Mesodermal cell (in vitro differentiated cells): Measurements from ENCODE around the gene DLGAP4.

Experiments used
- H3K27ac ChIP-seq: 2 replicates; pipeline ENCODE4 v1.7.0; 2013; ENCODE audit warnings: mild to moderate bottlenecking, low read depth, low read length, moderate library complexity; ENCODE audit not compliant: severe bottlenecking
- H3K36me3 ChIP-seq: 2 replicates; pipeline ENCODE4 v1.7.1; 2013; ENCODE audit warnings: mild to moderate bottlenecking, low read length, moderate library complexity; ENCODE audit not compliant: control insufficient read depth, insufficient read depth
- H3K4me1 ChIP-seq: one replicate; pipeline ENCODE4 v1.7.1; 2013; ENCODE audit warnings: mild to moderate bottlenecking, low read length; ENCODE audit not compliant: insufficient read depth, control insufficient read depth, poor library complexity, severe bottlenecking
- H3K4me3 ChIP-seq: 2 replicates; pipeline ENCODE4 v1.7.0; 2013; ENCODE audit warnings: low read length, control low read depth, mild to moderate bottlenecking; ENCODE audit not compliant: insufficient read depth, poor library complexity, severe bottlenecking; ENCODE audit errors: extremely low read depth
- H3K9me3 ChIP-seq: 2 replicates; pipeline ENCODE4 v1.7.1; 2013; ENCODE audit warnings: mild to moderate bottlenecking, low read length, moderate library complexity; ENCODE audit not compliant: control insufficient read depth
- WGBS, 2 experiments: methylation state at CpG; one replicate each; pipeline ENCODE4 v1.1.5; 2013; ENCODE audit warnings: missing lambda C conversion rate in 2 of 2; ENCODE audit not compliant: insufficient coverage in 2 of 2; 5-methylcytosine and 5-hydroxymethylcytosine counted together

Gene DLGAP4

GRCh38 chr20:36546111-36546736 lies 240.1 kb downstream of the DLGAP4 start:
- peak overlapping the region; percentile 41 for H3K27ac ChIP-seq
- no peaks in the 10 kb centered on the region for H3K9me3 ChIP-seq
- H3K4me3 ChIP-seq = no peak overlapping the region
- WGBS, 2 experiments = 95 to 97% methylated on average over 10 to 14 of the region's 14 CpGs
- peaks cover 48% of the 10 kb centered on the region for H3K36me3 ChIP-seq
- peaks cover 28% of the 10 kb centered on the region for H3K4me1 ChIP-seq

- 80 to 98% methylated on average over 5 to 9 of the region's 12 CpGs for WGBS, 2 experiments
- peaks cover 45% of the 10 kb centered on the region for H3K36me3 ChIP-seq
- no peak overlapping the region for H3K4me3 ChIP-seq
- no peaks in the 10 kb centered on the region for H3K9me3 ChIP-seq
- H3K4me1 ChIP-seq = peaks cover 24% of the 10 kb centered on the region
- H3K27ac ChIP-seq = no peak overlapping the region
Measured at GRCh38 chr20:36547186-36548005, 241.3 kb downstream of the DLGAP4 start.

- H3K4me1 ChIP-seq = peaks cover 18% of the 10 kb centered on the region
- WGBS, 2 experiments = 78 to 89% methylated on average over 10 to 12 of the region's 12 CpGs
- no peaks in the 10 kb centered on the region for H3K9me3 ChIP-seq
- no peak overlapping the region for H3K4me3 ChIP-seq
- peaks cover 40% of the 10 kb centered on the region for H3K36me3 ChIP-seq
- no peak overlapping the region for H3K27ac ChIP-seq
Measured at GRCh38 chr20:36548006-36548315, 241.8 kb downstream of the DLGAP4 start.

- peak overlapping the region; percentile 5 for H3K27ac ChIP-seq
- no peak overlapping the region for H3K4me3 ChIP-seq
- WGBS, 2 experiments = 95% methylated on average over 11 to 19 of the region's 23 CpGs
- peaks cover 8% of the 10 kb centered on the region for H3K4me1 ChIP-seq
- H3K36me3 ChIP-seq = peaks cover 32% of the 10 kb centered on the region
- no peaks in the 10 kb centered on the region for H3K9me3 ChIP-seq
Measured at GRCh38 chr20:36548704-36549627, 242.8 kb downstream of the DLGAP4 start.

GRCh38 chr20:36549628-36549941 lies 243.4 kb downstream of the DLGAP4 start:
- peaks cover 4% of the 10 kb centered on the region for H3K4me1 ChIP-seq
- H3K27ac ChIP-seq = peak overlapping the region; percentile 5
- no peaks in the 10 kb centered on the region for H3K9me3 ChIP-seq
- no peak overlapping the region for H3K4me3 ChIP-seq
- WGBS, 2 experiments = 88% methylated on average over 6 of the region's 9 CpGs; no CpG with 5 or more reads in 1 of the 2 experiments
- peaks cover 26% of the 10 kb centered on the region for H3K36me3 ChIP-seq

GRCh38 chr20:36549942-36550789 lies 244.0 kb downstream of the DLGAP4 start:
- H3K27ac ChIP-seq = peak overlapping the region; percentile 45
- H3K9me3 ChIP-seq = no peaks in the 10 kb centered on the region
- no peaks in the 10 kb centered on the region for H3K4me1 ChIP-seq
- peaks cover 20% of the 10 kb centered on the region for H3K36me3 ChIP-seq
- WGBS, 2 experiments = 94 to 96% methylated on average over 9 to 15 of the region's 16 CpGs
- no peak overlapping the region for H3K4me3 ChIP-seq

- H3K27ac ChIP-seq = peak overlapping the region; percentile 45
- H3K4me1 ChIP-seq = no peaks in the 10 kb centered on the region
- peaks cover 18% of the 10 kb centered on the region for H3K36me3 ChIP-seq
- no peak overlapping the region for H3K4me3 ChIP-seq
- WGBS, 2 experiments = 87 to 88% methylated on average over 11 to 14 of the region's 15 CpGs
- H3K9me3 ChIP-seq = no peaks in the 10 kb centered on the region
Measured at GRCh38 chr20:36550790-36551299, 244.7 kb downstream of the DLGAP4 start.

- Histone ChIP-seq H3K4me1 (no peaks in the 10 kb centered on the region), H3K36me3 (no peaks in the 10 kb centered on the region), H3K4me3 (no peak overlapping the region), H3K27ac (no peak overlapping the region), H3K9me3 (no peaks in the 10 kb centered on the region)
- WGBS, 2 experiments = 100% methylated on average over 1 of the region's 2 CpGs
Measured at GRCh38 chr20:36555248-36555647, 249.1 kb downstream of the DLGAP4 start.

- Histone ChIP-seq H3K27ac (no peak overlapping the region), H3K4me3 (no peak overlapping the region)
- 39 to 50% methylated on average over 2 of the region's 2 CpGs for WGBS, 2 experiments
Measured at GRCh38 chr20:36562724-36563123, 256.6 kb downstream of the DLGAP4 start.

GRCh38 chr20:36563374-36563773 lies 257.2 kb downstream of the DLGAP4 start:
- H3K27ac ChIP-seq = no peak overlapping the region

More at GRCh38 chr20:36562724-36563123, 256.6 kb downstream of the DLGAP4 start:
- H3K36me3 ChIP-seq = peaks cover 2% of the 10 kb centered on the region
- peaks cover 9% of the 10 kb centered on the region for H3K9me3 ChIP-seq
- no peaks in the 10 kb centered on the region for H3K4me1 ChIP-seq

More at GRCh38 chr20:36563374-36563773, 257.2 kb downstream of the DLGAP4 start:
- H3K9me3 ChIP-seq = peaks cover 9% of the 10 kb centered on the region
- H3K36me3 ChIP-seq = peaks cover 2% of the 10 kb centered on the region
- no peaks in the 10 kb centered on the region for H3K4me1 ChIP-seq
- no peak overlapping the region for H3K4me3 ChIP-seq
- 100% methylated on average over 1 of the region's 1 CpG; no CpG with 5 or more reads in 1 of the 2 experiments for WGBS, 2 experiments
